Adrenal gland (tissue), 5 donors: ENCODE data around the gene ANTXR1.

Experiments used
- CTCF ChIP-seq, 6 experiments: fragments of 450-650 bp in 4 of 6; fragments of 200-600 bp in 2 of 6; sonication (generic) in 1 of 6; IDR thresholded peaks; 1 replicate in 5 of 6; 2 replicates in 1 of 6; pipeline versions ENCODE4 v1.5.1 to v1.8.0; 2016 to 2021; ENCODE audit warnings: antibody characterized with exemption in 6 of 6, mild to moderate bottlenecking in 2 of 6, moderate library complexity in 1 of 6
- POLR2A ChIP-seq, 2 donors: fragments of 450-650 bp; IDR thresholded peaks; one replicate each; pipeline ENCODE4 v1.6.1; 2017; ENCODE audit warnings: antibody characterized with exemption in 2 of 2, mild to moderate bottlenecking in 2 of 2, moderate library complexity in 1 of 2
- donor health status: DM: no; HTN: no; CAD: no.

GRCh38 chr2:68989035-68989434, 23.9 kb upstream of the ANTXR1 start:
- TF ChIP-seq CTCF (IDR thresholded peaks at IDR 0.05) = no peak
- no peak for TF ChIP-seq POLR2A (IDR thresholded peaks at IDR 0.05)
